ENCODE results near the gene ORC5. TPM values are rescaled to one million over a fixed set of nuclear protein-coding genes. Genes with fewer than 3 reads are reported as not detected.

The ORC5 gene
- total and polyA plus RNA-seq, 9 donors = 11.9 to 21.5 (median 16.1) TPM

GRCh38 chr7:104160375-104160774, 47.4 kb downstream of the ORC5 start:
- H3K36me3 ChIP-seq = no peaks in the 10 kb centered on the region
- H3K4me1 ChIP-seq (ENCODE audit: insufficient read depth) = no peaks in the 10 kb centered on the region
- no peaks in the 10 kb centered on the region for H3K9me3 ChIP-seq
- H3K4me3 ChIP-seq = no peak overlapping the region
- no peak overlapping the region for H3K27ac ChIP-seq
- DNase-seq = no peak
- TF ChIP-seq CTCF (IDR thresholded peaks at IDR 0.05) (no peak), EP300 (IDR thresholded peaks at IDR 0.05) (no peak)
- H3K27me3 ChIP-seq = no peaks in the 10 kb centered on the region
- intact Hi-C loops (cut with DNase I) = no loop called here

- H3K9me3 ChIP-seq = no peaks in the 10 kb centered on the region
- H3K27ac ChIP-seq = no peak overlapping the region
- WGBS, 3 donors = 16 to 22% (median 20%) methylated on average over 2 of the region's 2 CpGs
- no peaks in the 10 kb centered on the region for H3K27me3 ChIP-seq
- no peak overlapping the region for H3K4me3 ChIP-seq
- no peak for DNase-seq
- H3K36me3 ChIP-seq = no peaks in the 10 kb centered on the region
- TF ChIP-seq CTCF (IDR thresholded peaks at IDR 0.05) (no peak), POLR2A (IDR thresholded peaks at IDR 0.05) (no peak), EP300 (IDR thresholded peaks at IDR 0.05) (no peak)
- no peaks in the 10 kb centered on the region for H3K4me1 ChIP-seq (ENCODE audit: insufficient read depth)
- intact Hi-C loops (cut with DNase I) = loop anchor here in 1 of 4 donors (10.0 kb wide), 1 partner anchor 582 kb away; no protein-coding TSS in a partner anchor
These were observed 51.0 kb downstream of the ORC5 start for GRCh38 chr7:104156842-104157277.

- WGBS, 3 donors = 66 to 68% (median 67%) methylated on average over 4 of the region's 4 CpGs
These were observed 54.5 kb downstream of the ORC5 start for GRCh38 chr7:104153287-104153686.

GRCh38 chr7:104152468-104152867, 55.3 kb downstream of the ORC5 start:
- Histone ChIP-seq H3K27me3 (no peaks in the 10 kb centered on the region), H3K9me3 (no peaks in the 10 kb centered on the region), H3K4me1 (ENCODE audit: insufficient read depth) (no peaks in the 10 kb centered on the region), H3K4me3 (no peak overlapping the region), H3K36me3 (no peaks in the 10 kb centered on the region), H3K27ac (no peak overlapping the region)
- no peak for DNase-seq
- WGBS, 3 donors = 79 to 95% (median 86%) methylated on average over 1 of the region's 1 CpG
- TF ChIP-seq CTCF (IDR thresholded peaks at IDR 0.05) = no peak
- no peak for TF ChIP-seq POLR2A (IDR thresholded peaks at IDR 0.05)
- TF ChIP-seq EP300 (IDR thresholded peaks at IDR 0.05) = no peak
- intact Hi-C loops (cut with DNase I) = loop anchor here in 1 of 4 donors (10.0 kb wide), 1 partner anchor 578 kb away; no protein-coding TSS in a partner anchor

More at GRCh38 chr7:104153287-104153686, 54.5 kb downstream of the ORC5 start:
- Histone ChIP-seq H3K36me3 (no peaks in the 10 kb centered on the region), H3K4me1 (ENCODE audit: insufficient read depth) (no peaks in the 10 kb centered on the region), H3K27ac (no peak overlapping the region), H3K4me3 (no peak overlapping the region), H3K9me3 (no peaks in the 10 kb centered on the region), H3K27me3 (no peaks in the 10 kb centered on the region)
- intact Hi-C loops (cut with DNase I) = loop anchor here in 1 of 4 donors (10.0 kb wide), 1 partner anchor 578 kb away; no protein-coding TSS in a partner anchor
- TF ChIP-seq POLR2A (IDR thresholded peaks at IDR 0.05) = no peak
- no peak for TF ChIP-seq EP300 (IDR thresholded peaks at IDR 0.05)
- no peak for TF ChIP-seq CTCF (IDR thresholded peaks at IDR 0.05)
- no peak for DNase-seq

All from ovary (tissue), 9 donors.